Mononuclear cell (primary cell): ENCODE data around the gene NOM1. TPM values are rescaled to one million over a fixed set of nuclear protein-coding genes. Genes with fewer than 3 reads are reported as not detected.

Experiments used
- H3K27me3 ChIP-seq: 2 replicates; pipeline ENCODE4 v1.6.0; 2011; ENCODE audit warnings: low read length, control low read depth; ENCODE audit not compliant: insufficient read depth
- H3K4me1 ChIP-seq: 2 replicates; pipeline ENCODE4 v1.5.1; 2011; ENCODE audit warnings: mild to moderate bottlenecking, low read length, control low read depth; ENCODE audit not compliant: insufficient read depth
- H3K4me3 ChIP-seq: 2 replicates; pipeline ENCODE4 v1.5.1; 2011; ENCODE audit warnings: mild to moderate bottlenecking, low read length, moderate library complexity
- H3K9me3 ChIP-seq: 2 replicates; pipeline ENCODE4 v1.5.1; 2011; ENCODE audit warnings: low read depth, mild to moderate bottlenecking, control low read depth, low read length
- total RNA-seq: library from RNA; depleted of rRNA; stranded (reverse); fragments of >200 nt; gene quantifications from one replicate; pipeline ENCODE4 v1.2.3, GENCODE V29; 2012

NOM1 gene
- total RNA-seq, 1 donor = 17.3 TPM

- Histone ChIP-seq H3K4me3 (no peak overlapping the region), H3K27me3 (peaks cover 84% of the 10 kb centered on the region), H3K9me3 (no peaks in the 10 kb centered on the region), H3K4me1 (peaks cover 16% of the 10 kb centered on the region)
Measured at GRCh38 chr7:157003756-157004520, 54.4 kb downstream of the NOM1 start.

- Histone ChIP-seq H3K4me1 (peaks cover 11% of the 10 kb centered on the region), H3K27me3 (peaks cover 83% of the 10 kb centered on the region), H3K9me3 (no peaks in the 10 kb centered on the region), H3K4me3 (no peak overlapping the region)
Measured at GRCh38 chr7:157004521-157005455, 55.3 kb downstream of the NOM1 start.

DNA sequence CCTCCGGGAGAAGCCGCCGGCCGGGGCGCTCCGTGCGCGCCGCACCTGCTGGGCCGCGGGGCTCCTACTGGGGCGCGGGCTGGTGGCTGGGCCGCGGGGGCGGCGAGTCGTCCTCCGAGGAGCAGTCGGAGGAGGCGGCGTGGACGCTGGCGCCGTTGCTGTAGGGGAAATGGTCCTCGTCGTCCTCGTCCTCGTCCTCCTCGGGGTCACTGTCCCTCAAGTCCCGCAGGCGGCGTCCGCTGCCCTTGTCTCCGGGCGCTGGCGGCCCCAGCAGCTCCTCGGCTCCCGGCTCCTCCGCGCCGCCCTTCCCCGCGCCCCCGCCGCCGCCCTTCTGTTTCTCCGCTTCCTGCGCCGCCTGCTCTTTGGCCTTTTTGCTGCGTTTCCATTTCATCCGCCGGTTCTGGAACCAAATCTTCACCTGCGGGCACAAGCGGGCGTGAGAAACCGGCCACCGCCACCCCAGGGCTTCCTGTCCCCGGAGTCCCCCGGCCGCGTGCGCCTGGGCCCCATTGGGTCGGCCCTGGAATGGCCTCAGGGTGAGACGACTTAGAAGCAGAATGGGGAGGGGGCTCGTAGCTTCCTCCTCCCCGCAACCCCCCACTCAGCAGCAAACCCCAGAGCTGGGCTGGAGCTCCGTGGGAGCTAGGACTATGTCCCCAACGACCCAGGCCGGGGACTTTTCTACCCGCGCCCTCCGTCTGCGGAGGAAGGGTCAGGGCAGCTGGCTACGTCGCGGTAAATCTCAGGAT, 56.1 kb downstream of the NOM1 start:
- Histone ChIP-seq H3K4me1 (peaks cover 11% of the 10 kb centered on the region), H3K4me3 (no peak overlapping the region), H3K27me3 (peaks cover 80% of the 10 kb centered on the region), H3K9me3 (no peaks in the 10 kb centered on the region)

GRCh38 chr7:157006205-157006747, 56.8 kb downstream of the NOM1 start:
- H3K4me3 ChIP-seq = no peak overlapping the region
- peaks cover 12% of the 10 kb centered on the region for H3K4me1 ChIP-seq
- peaks cover 79% of the 10 kb centered on the region for H3K27me3 ChIP-seq
- no peaks in the 10 kb centered on the region for H3K9me3 ChIP-seq

DNA sequence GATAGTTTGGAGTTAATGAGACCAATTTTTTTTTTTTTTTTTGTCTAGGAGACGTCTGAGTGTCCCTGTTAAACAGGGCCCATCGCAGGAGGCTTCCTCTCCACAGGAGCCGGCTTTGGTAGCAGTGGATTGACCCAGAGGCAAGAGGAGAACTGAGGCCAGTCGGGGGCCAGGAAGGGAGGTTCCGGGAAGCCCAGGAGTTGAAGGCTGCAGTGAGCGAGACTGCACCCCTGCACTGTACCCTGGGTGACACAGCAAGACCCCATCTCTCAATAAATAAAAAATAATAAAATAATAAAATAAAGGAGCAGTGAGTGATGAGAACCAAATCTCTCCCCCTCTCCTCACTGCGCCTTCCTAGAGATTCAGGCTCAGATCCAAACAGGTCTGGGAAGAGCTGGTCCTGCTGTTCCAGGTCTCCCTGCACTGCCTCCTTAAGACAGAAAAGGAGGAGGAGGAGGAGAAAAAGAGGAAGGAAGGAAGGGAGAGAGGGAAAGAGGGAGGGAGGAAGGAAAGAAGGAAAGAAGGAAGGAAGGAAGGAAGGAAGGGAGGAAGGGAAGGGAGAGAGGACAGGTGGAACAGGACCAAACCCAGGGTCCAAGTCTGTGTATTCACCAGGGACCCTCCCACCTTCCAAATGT, 57.4 kb downstream of the NOM1 start:
- H3K27me3 ChIP-seq = peaks cover 79% of the 10 kb centered on the region
- H3K4me1 ChIP-seq = peaks cover 19% of the 10 kb centered on the region
- H3K4me3 ChIP-seq = no peak overlapping the region
- no peaks in the 10 kb centered on the region for H3K9me3 ChIP-seq

DNA sequence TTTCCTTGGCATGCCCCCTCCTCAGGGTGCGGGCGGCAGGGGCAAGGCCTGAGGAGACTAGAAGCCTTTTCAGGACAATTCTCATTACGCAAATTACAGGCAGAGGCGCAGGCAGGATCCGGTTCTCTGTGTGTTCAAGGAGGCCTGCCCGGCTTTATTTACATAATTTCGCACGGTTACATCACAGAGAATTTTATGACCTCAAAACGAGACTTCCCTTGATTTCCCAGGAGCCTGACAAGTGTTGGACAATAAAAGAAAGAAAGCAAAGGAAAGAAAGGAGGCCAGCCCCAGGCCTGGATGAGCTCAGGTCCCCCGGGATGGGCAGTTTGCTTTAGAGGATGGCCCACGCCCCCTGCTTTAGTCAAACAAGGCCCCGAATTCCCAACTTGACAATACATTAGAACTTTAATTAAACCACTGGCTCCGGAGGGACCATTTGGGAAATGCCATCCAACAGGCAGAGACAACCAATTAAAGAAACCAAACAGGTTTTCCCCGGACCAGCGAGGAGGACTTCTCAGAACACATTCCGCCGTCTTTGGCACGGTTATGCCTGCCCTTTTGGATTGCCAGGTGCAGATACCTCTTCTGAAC, 58.1 kb downstream of the NOM1 start:
- Histone ChIP-seq H3K4me1 (peaks cover 13% of the 10 kb centered on the region), H3K9me3 (no peaks in the 10 kb centered on the region), H3K4me3 (no peak overlapping the region), H3K27me3 (peaks cover 79% of the 10 kb centered on the region)

DNA sequence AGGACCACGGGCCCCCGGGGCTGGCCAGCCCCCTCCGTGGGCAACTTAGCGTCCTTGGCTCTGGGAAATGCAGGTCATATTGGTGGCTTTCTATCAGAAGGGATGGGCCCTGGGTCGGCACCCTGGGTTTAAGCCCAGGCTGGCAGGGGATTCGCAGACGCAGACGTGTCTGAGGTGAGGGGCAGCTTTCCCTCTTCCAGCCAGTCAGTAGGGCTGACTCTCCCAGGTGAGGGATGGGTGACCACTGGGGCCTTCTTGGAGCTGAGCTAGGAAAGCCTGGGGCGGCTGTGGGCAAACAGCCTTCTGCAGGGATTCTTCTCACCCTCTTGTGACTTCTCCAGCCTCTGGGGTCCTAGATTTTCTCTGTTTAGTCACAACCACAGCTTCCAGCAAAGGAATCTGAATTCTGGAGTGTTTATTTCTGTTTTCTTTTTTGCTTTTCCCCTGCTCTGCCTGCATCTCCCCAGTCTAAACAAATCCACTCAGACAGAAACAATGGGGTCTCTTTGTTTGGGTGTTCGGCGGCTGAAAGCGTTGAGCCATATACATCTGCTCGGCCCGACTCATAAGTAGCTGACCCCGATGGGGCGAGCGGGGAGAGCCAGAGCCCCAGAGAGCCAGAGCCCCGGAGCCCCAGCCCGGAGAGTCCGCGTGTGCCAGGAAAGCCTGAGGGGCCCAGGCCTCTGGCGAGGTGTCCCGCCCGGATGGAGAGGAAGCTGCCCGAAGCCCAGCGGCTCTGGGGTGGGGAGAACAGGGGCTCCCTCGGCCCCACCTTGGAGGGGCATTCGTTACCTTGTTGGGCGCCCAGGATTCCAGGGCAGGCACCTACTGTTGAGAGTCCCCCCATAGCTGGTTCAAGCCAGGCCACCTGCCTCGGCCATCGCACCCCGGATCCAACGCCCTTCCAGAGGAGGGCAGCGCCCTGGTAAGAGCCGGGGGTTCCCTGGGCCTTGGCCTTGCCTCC, 59.0 kb downstream of the NOM1 start:
- Histone ChIP-seq H3K4me1 (peaks cover 13% of the 10 kb centered on the region), H3K9me3 (no peaks in the 10 kb centered on the region), H3K27me3 (peaks cover 79% of the 10 kb centered on the region), H3K4me3 (no peak overlapping the region)

GRCh38 chr7:157009170-157009777, 59.8 kb downstream of the NOM1 start:
- Histone ChIP-seq H3K27me3 (peaks cover 79% of the 10 kb centered on the region), H3K4me3 (no peak overlapping the region), H3K4me1 (peaks cover 13% of the 10 kb centered on the region), H3K9me3 (no peaks in the 10 kb centered on the region)

- H3K4me1 ChIP-seq = peaks cover 13% of the 10 kb centered on the region
- H3K27me3 ChIP-seq = peaks cover 80% of the 10 kb centered on the region
- H3K4me3 ChIP-seq = peak overlapping the region; percentile 24
- no peaks in the 10 kb centered on the region for H3K9me3 ChIP-seq
Measured at GRCh38 chr7:157009778-157010587, 60.5 kb downstream of the NOM1 start.

GRCh38 chr7:157010588-157011332, 61.2 kb downstream of the NOM1 start, which contains the start of gene MNX1:
Gene MNX1 (minus strand): TSS chr7:157010663. CDS start chr7:157010350, 313 bp downstream.
- peaks cover 88% of the 10 kb centered on the region for H3K27me3 ChIP-seq
- peaks cover 13% of the 10 kb centered on the region for H3K4me1 ChIP-seq
- peak within 1 kb of the TSS; percentile 24 for H3K4me3 ChIP-seq
- H3K9me3 ChIP-seq = no peaks in the 10 kb centered on the region

GRCh38 chr7:157011333-157012112, 62.0 kb downstream of the NOM1 start:
- no peak overlapping the region for H3K4me3 ChIP-seq
- peaks cover 13% of the 10 kb centered on the region for H3K4me1 ChIP-seq
- H3K9me3 ChIP-seq = no peaks in the 10 kb centered on the region
- H3K27me3 ChIP-seq = peaks cover 88% of the 10 kb centered on the region
